ENCODE data around the gene LGMN.

DNA sequence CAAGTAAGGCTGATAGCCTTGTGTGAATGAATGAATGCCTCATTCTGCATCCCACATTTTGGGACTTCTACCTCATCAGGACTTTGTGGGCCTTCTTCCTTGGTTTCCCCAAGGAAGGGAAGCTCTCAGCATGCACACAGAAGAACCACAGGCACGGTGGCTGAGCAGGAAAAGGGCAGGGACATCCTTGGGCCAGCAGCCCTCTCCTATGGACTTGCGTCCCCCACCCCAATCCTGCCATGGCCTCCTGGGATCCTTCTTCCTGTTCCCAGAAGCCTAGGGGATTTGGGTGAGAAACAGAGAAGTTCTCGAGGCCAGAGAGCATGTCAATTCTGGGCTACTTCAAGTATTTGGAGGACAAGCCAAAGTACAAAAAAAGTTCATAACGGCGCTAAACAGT lies 69.7 kb downstream of the LGMN start:
- no peak for TF ChIP-seq EP300 (IDR thresholded peaks at IDR 0.05)
- TF ChIP-seq, protein P1, sequence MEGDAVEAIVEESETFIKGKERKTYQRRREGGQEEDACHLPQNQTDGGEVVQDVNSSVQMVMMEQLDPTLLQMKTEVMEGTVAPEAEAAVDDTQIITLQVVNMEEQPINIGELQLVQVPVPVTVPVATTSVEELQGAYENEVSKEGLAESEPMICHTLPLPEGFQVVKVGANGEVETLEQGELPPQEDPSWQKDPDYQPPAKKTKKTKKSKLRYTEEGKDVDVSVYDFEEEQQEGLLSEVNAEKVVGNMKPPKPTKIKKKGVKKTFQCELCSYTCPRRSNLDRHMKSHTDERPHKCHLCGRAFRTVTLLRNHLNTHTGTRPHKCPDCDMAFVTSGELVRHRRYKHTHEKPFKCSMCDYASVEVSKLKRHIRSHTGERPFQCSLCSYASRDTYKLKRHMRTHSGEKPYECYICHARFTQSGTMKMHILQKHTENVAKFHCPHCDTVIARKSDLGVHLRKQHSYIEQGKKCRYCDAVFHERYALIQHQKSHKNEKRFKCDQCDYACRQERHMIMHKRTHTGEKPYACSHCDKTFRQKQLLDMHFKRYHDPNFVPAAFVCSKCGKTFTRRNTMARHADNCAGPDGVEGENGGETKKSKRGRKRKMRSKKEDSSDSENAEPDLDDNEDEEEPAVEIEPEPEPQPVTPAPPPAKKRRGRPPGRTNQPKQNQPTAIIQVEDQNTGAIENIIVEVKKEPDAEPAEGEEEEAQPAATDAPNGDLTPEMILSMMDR (IDR thresholded peaks at IDR 0.05) = no peak
- no peak for TF ChIP-seq POLR2A (IDR thresholded peaks at IDR 0.05; ENCODE audit: low read depth)

All from esophagus muscularis mucosa (tissue), 4 donors.